Astrocyte (in vitro differentiated cells and primary cell): ENCODE results near the gene RAPGEF6. TPM values are rescaled to one million over a fixed set of nuclear protein-coding genes. Genes with fewer than 3 reads are reported as not detected.
"Not testable (repeated sequence)": the region's sequence is repeated elsewhere in the genome, so short reads cannot be mapped to it uniquely, and the experiment has no call there.

ENCODE experiments used
- DNase-seq: peaks from one replicate; pipeline ENCODE4 v3.0.0-alpha.2; 2010; ENCODE audit warnings: low read depth
- FAIRE-seq: peaks from 2 replicates; lab custom pipeline; 2011; peaks lifted over from hg19 to GRCh38; lab: Jason Lieb, UNC
- H2AFZ ChIP-seq: 2 replicates; pipeline ENCODE4 v1.6.0; 2012; ENCODE audit warnings: low read depth, low read length, inconsistent platforms
- H3K27ac ChIP-seq: 2 replicates; pipeline ENCODE4 v1.5.1; 2011; ENCODE audit warnings: low read depth, low read length, inconsistent platforms
- H3K27me3 ChIP-seq: 2 replicates; pipeline ENCODE4 v1.6.0; 2011; ENCODE audit warnings: low read length, inconsistent platforms; ENCODE audit not compliant: insufficient read depth
- H3K36me3 ChIP-seq: 2 replicates; pipeline ENCODE4 v1.5.1; 2011; ENCODE audit warnings: low read length, inconsistent platforms; ENCODE audit not compliant: insufficient read depth
- H3K4me1 ChIP-seq: 2 replicates; pipeline ENCODE4 v1.5.1; 2011; ENCODE audit warnings: low read length, inconsistent platforms; ENCODE audit not compliant: insufficient read depth
- H3K4me2 ChIP-seq: 2 replicates; pipeline ENCODE4 v1.6.0; 2012; ENCODE audit warnings: low read length, inconsistent platforms
- H3K4me3 ChIP-seq: 2 replicates; pipeline ENCODE4 v1.5.1; 2011; ENCODE audit warnings: low read depth, mild to moderate bottlenecking, low read length, inconsistent platforms; ENCODE audit not compliant: insufficient read depth
- H3K79me2 ChIP-seq: 2 replicates; pipeline ENCODE4 v1.6.0; 2012; ENCODE audit warnings: mild to moderate bottlenecking, low read length, inconsistent platforms; ENCODE audit not compliant: insufficient read depth
- H3K9ac ChIP-seq: 2 replicates; pipeline ENCODE4 v1.6.0; 2012; ENCODE audit warnings: mild to moderate bottlenecking, low read length, inconsistent platforms
- H3K9me3 ChIP-seq: 2 replicates; pipeline ENCODE4 v1.5.1; 2012; ENCODE audit warnings: low read depth, mild to moderate bottlenecking, low read length, inconsistent platforms; ENCODE audit not compliant: insufficient read depth
- H4K20me1 ChIP-seq: 2 replicates; pipeline ENCODE4 v1.6.0; 2012; ENCODE audit warnings: low read length, inconsistent platforms; ENCODE audit not compliant: insufficient read depth
- H3K27ac Mint-ChIP-seq: one replicate; pipeline ENCODE4 v1.8.0; 2021; ENCODE audit warnings: mild to moderate bottlenecking, mixed read lengths; ENCODE audit not compliant: unreplicated experiment
- H3K27me3 Mint-ChIP-seq: one replicate; pipeline ENCODE4 v1.8.0; 2021; ENCODE audit warnings: low read depth, mixed read lengths; ENCODE audit not compliant: unreplicated experiment
- H3K36me3 Mint-ChIP-seq: one replicate; pipeline ENCODE4 v1.8.0; 2021; ENCODE audit warnings: low read depth, mixed read lengths; ENCODE audit not compliant: unreplicated experiment
- H3K4me1 Mint-ChIP-seq: one replicate; pipeline ENCODE4 v1.8.0; 2021; ENCODE audit warnings: low read depth, mixed read lengths; ENCODE audit not compliant: unreplicated experiment
- H3K4me3 Mint-ChIP-seq: one replicate; pipeline ENCODE4 v1.8.0; 2021; ENCODE audit warnings: mild to moderate bottlenecking, moderate library complexity, mixed read lengths; ENCODE audit not compliant: unreplicated experiment
- H3K9me3 Mint-ChIP-seq: one replicate; pipeline ENCODE4 v1.8.0; 2021; ENCODE audit warnings: mild to moderate bottlenecking, mixed read lengths; ENCODE audit not compliant: unreplicated experiment
- CTCF ChIP-seq: IDR thresholded peaks from 2 replicates; pipeline ENCODE4 v1.5.1; 2011; ENCODE audit warnings: low read depth, mild to moderate bottlenecking, inconsistent platforms, low read length, moderate library complexity; ENCODE audit not compliant: insufficient read depth
- EZH2 ChIP-seq: IDR thresholded peaks from 2 replicates; pipeline ENCODE4 v1.6.1; 2012; ENCODE audit warnings: mild to moderate bottlenecking, low read length, inconsistent platforms; ENCODE audit not compliant: insufficient read depth
- total RNA-seq: library from RNA; stranded (reverse); gene quantifications from 2 replicates; pipeline ENCODE4 v1.2.1, GENCODE V29; 2021

Gene RAPGEF6
- total RNA-seq, 1 donor from 2014 or later: 14.9 TPM

- Histone ChIP-seq H3K27me3 (no peaks in the 10 kb centered on the region), H2AFZ (no peak overlapping the region), H3K79me2 (no peaks in the 10 kb centered on the region), H3K4me1 (no peaks in the 10 kb centered on the region), H3K27ac (no peak overlapping the region), H3K4me3 (no peak overlapping the region), H3K36me3 (no peaks in the 10 kb centered on the region), H4K20me1 (no peaks in the 10 kb centered on the region), H3K9ac (no peak overlapping the region), H3K4me2 (no peak overlapping the region), H3K9me3 (no peaks in the 10 kb centered on the region)
- no peak overlapping the region for H3K4me3 Mint-ChIP-seq
- no peaks in the 10 kb centered on the region for H3K9me3 Mint-ChIP-seq
- TF ChIP-seq EZH2: no peak
- no peak for TF ChIP-seq CTCF
- H3K27ac Mint-ChIP-seq: no peak overlapping the region
- DNase-seq: no peak
- no peak for FAIRE-seq
- no peaks in the 10 kb centered on the region for H3K27me3 Mint-ChIP-seq
- peaks cover 10% of the 10 kb centered on the region for H3K4me1 Mint-ChIP-seq
- H3K36me3 Mint-ChIP-seq: peaks cover 4% of the 10 kb centered on the region
Measured at GRCh38 chr5:131682826-131683225, 47.8 kb upstream of the RAPGEF6 start.

GRCh38 chr5:131682175-131682574, 47.1 kb upstream of the RAPGEF6 start:
- peaks cover 5% of the 10 kb centered on the region for H3K4me1 Mint-ChIP-seq
- TF ChIP-seq EZH2: no peak
- no peak for TF ChIP-seq CTCF

GRCh38 chr5:131679911-131680310, 44.9 kb upstream of the RAPGEF6 start:
- no peak overlapping the region for H3K4me2 ChIP-seq
- no peaks in the 10 kb centered on the region for H3K4me1 ChIP-seq
- H3K9ac ChIP-seq: no peak overlapping the region
- peaks cover 5% of the 10 kb centered on the region for H3K4me1 Mint-ChIP-seq
- DNase-seq: peak; percentile 91
- no peaks in the 10 kb centered on the region for H3K27me3 ChIP-seq
- H3K36me3 ChIP-seq: peaks cover 12% of the 10 kb centered on the region
- no peak overlapping the region for H3K4me3 ChIP-seq
- H4K20me1 ChIP-seq: no peaks in the 10 kb centered on the region
- no peak overlapping the region for H3K4me3 Mint-ChIP-seq
- H2AFZ ChIP-seq: no peak overlapping the region
- no peaks in the 10 kb centered on the region for H3K79me2 ChIP-seq
- H3K9me3 Mint-ChIP-seq: no peaks in the 10 kb centered on the region
- no peak for TF ChIP-seq CTCF
- TF ChIP-seq EZH2: no peak
- no peaks in the 10 kb centered on the region for H3K9me3 ChIP-seq
- no peak overlapping the region for H3K27ac Mint-ChIP-seq
- peaks cover 20% of the 10 kb centered on the region for H3K36me3 Mint-ChIP-seq
- H3K27me3 Mint-ChIP-seq: no peaks in the 10 kb centered on the region
- no peak overlapping the region for H3K27ac ChIP-seq
- FAIRE-seq: no peak

More at GRCh38 chr5:131682175-131682574, 47.1 kb upstream of the RAPGEF6 start:
- H2AFZ ChIP-seq: no peak overlapping the region
- H3K27ac Mint-ChIP-seq: no peak overlapping the region
- no peak overlapping the region for H3K4me3 ChIP-seq
- H3K36me3 Mint-ChIP-seq: peaks cover 7% of the 10 kb centered on the region
- H3K27me3 Mint-ChIP-seq: no peaks in the 10 kb centered on the region
- FAIRE-seq (no peak), DNase-seq (no peak)
- H3K9ac ChIP-seq: no peak overlapping the region
- H3K27ac ChIP-seq: no peak overlapping the region
- no peak overlapping the region for H3K4me2 ChIP-seq
- H3K27me3 ChIP-seq: no peaks in the 10 kb centered on the region
- no peaks in the 10 kb centered on the region for H3K79me2 ChIP-seq
- H3K4me3 Mint-ChIP-seq: no peak overlapping the region
- no peaks in the 10 kb centered on the region for H3K4me1 ChIP-seq
- H3K9me3 Mint-ChIP-seq: no peaks in the 10 kb centered on the region
- H4K20me1 ChIP-seq: no peaks in the 10 kb centered on the region
- peaks cover 6% of the 10 kb centered on the region for H3K36me3 ChIP-seq
- H3K9me3 ChIP-seq: no peaks in the 10 kb centered on the region

GRCh38 chr5:131678273-131678672, 43.2 kb upstream of the RAPGEF6 start:
- not testable (repeated sequence) for H3K27ac ChIP-seq, H3K9me3 ChIP-seq, H3K9me3 Mint-ChIP-seq, FAIRE-seq, H3K4me3 ChIP-seq, H3K4me1 ChIP-seq, H4K20me1 ChIP-seq, H3K9ac ChIP-seq, H3K27me3 Mint-ChIP-seq, H3K27ac Mint-ChIP-seq, H2AFZ ChIP-seq, H3K4me3 Mint-ChIP-seq, H3K79me2 ChIP-seq, H3K4me2 ChIP-seq, H3K27me3 ChIP-seq, DNase-seq, H3K4me1 Mint-ChIP-seq
- peaks cover 14% of the 10 kb centered on the region for H3K36me3 ChIP-seq
- H3K36me3 Mint-ChIP-seq: peaks cover 23% of the 10 kb centered on the region
